22Rv1 (cell line): ENCODE data around the gene LIN7C.

Experiments
- H3K27ac ChIP-seq: fragments of 450-650 bp; 2 replicates; pipeline ENCODE4 v1.5.1; 2017
- CTCF ChIP-seq: fragments of 450-650 bp; IDR thresholded peaks from 2 replicates; pipeline ENCODE4 v1.5.1; 2017; ENCODE audit warnings: mild to moderate bottlenecking
- ZFX ChIP-seq: fragments of 450-650 bp; IDR thresholded peaks from 2 replicates; pipeline ENCODE4 v1.6.1; 2017; ENCODE audit warnings: antibody characterized with exemption, borderline replicate concordance

Gene LIN7C

GRCh38 chr11:27541790-27542189 is 35.2 kb upstream of the LIN7C start:
- TF ChIP-seq CTCF: no peak
- no peak for TF ChIP-seq ZFX
- H3K27ac ChIP-seq: no peak overlapping the region

GRCh38 chr11:27540051-27540450 is 33.5 kb upstream of the LIN7C start:
- TF ChIP-seq CTCF (no peak), ZFX (no peak)
- H3K27ac ChIP-seq: no peak overlapping the region

DNA sequence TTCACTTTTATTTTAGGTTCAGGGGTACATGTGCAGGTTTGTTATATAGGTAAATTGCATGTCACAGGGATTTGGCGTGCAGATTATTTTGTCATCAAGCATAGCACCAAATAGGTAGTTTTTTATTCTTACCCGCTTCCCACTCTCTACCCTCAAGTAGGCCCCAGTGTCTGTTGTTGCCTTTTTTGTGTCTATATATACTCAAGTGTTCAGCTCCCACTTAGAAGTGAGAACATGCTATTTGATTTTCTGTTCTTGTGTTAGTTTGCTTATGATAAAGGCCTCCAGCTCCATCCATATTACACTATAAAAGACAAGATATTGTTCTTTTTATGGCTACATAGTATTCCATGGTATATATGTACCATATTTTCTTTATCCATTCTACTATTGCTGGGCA is 28.5 kb upstream of the LIN7C start:
- H3K27ac ChIP-seq: no peak overlapping the region
- no peak for TF ChIP-seq CTCF

DNA sequence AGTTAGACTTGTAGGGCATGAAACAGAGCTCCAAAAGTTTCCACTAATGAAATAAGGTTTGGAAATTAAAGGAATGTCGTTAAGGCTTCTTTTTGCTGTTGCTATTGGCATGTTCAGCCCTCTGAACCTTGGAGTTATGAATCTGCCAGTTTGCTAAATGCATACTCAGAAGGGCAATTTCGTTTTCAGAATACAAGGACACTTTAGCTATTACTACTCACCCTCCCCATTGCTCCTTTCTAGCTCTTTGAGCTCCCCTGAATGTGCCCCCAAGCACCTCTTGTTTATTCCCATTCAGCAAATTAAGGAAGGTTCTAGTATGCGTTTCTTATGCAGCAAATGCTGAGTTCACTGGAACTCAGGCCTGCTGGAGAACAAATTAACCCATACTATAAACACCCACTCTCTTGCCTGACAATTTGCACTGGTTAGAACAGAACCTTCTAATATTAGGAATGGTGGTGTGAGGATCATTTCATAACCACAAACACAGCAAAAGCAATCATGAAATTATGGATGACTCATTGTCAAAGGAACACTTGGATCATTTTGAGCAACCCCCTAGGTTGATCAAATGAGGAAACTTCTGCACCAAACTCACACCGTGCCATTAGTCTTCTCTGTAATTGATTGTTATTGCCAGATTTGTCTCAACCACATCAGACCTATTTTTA is 26.2 kb upstream of the LIN7C start:
- no peak overlapping the region for H3K27ac ChIP-seq
- TF ChIP-seq ZFX (no peak), CTCF (no peak)

- no peak overlapping the region for H3K27ac ChIP-seq
- no peak for TF ChIP-seq CTCF
- TF ChIP-seq ZFX: no peak
These were observed 22.1 kb upstream of the LIN7C start for GRCh38 chr11:27528712-27529111.

- TF ChIP-seq ZFX: no peak
- no peak for TF ChIP-seq CTCF
- no peak overlapping the region for H3K27ac ChIP-seq
These were observed 20.0 kb upstream of the LIN7C start for GRCh38 chr11:27526535-27526934.

DNA sequence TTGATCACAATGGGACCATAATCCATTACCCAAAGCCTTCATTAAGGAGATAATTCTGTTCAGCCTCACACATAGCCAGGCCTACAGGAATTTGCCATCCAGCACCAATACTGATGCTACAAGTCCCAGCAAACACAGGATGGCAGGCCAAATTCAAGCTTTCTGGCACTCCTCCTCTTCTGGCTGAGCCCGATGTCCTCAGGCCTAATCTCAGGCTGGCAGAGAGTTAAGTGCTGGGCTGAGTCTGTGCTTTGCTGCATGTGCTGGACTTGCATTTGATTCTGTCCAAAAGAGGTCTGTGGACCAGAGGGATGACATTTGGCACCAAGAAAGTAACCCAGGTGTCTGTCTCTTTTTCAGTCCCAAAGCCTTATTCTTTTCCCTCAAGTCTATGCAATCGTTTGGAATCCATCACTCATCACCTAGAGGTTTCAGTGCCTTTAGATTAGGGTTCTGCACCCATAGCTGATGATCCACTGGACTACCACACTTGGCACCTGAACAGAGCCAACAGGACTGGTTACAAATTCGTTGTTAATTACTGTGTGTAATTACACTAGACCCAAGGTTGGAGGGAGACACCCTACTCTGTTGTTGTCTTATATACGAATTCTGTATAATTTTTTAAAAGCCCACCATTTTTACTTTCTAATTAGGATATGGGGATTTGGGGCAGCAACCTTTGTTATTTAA is 19.4 kb upstream of the LIN7C start:
- no peak overlapping the region for H3K27ac ChIP-seq
- TF ChIP-seq CTCF (no peak), ZFX (no peak)
